ENCODE measurements around the gene GOLGA6L7. TPM values are rescaled to one million over a fixed set of nuclear protein-coding genes. Genes with fewer than 3 reads are reported as not detected.

Gene GOLGA6L7
- total RNA-seq, 1 donor from 2014 or later = not detected

DNA sequence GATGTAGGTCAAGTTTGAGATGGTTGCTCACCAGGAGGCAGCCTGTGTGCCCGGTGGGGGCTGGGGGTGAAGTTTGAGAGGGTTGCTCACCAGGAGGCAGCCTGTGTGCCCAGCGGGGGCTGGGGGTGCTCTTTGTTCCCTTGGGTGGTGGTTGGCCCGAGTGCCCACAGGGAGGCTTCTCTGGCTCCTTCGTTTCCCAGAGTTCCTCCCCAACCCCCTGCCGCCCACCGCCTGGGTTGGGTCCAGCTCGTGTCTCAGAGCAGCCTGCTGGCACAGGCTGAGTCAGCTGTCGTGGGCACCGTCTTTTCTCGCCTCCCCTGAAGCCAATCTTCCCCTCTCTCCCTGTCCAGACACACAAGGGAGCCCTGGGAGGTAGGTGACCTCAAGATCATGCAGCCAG is 40.5 kb upstream of the GOLGA6L7 start:
- TF ChIP-seq, protein P1, sequence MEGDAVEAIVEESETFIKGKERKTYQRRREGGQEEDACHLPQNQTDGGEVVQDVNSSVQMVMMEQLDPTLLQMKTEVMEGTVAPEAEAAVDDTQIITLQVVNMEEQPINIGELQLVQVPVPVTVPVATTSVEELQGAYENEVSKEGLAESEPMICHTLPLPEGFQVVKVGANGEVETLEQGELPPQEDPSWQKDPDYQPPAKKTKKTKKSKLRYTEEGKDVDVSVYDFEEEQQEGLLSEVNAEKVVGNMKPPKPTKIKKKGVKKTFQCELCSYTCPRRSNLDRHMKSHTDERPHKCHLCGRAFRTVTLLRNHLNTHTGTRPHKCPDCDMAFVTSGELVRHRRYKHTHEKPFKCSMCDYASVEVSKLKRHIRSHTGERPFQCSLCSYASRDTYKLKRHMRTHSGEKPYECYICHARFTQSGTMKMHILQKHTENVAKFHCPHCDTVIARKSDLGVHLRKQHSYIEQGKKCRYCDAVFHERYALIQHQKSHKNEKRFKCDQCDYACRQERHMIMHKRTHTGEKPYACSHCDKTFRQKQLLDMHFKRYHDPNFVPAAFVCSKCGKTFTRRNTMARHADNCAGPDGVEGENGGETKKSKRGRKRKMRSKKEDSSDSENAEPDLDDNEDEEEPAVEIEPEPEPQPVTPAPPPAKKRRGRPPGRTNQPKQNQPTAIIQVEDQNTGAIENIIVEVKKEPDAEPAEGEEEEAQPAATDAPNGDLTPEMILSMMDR (IDR thresholded peaks at IDR 0.05) = no peak
- H3K27me3 ChIP-seq = peaks cover 7% of the 10 kb centered on the region
- intact Hi-C loops (cut with DNase I) = no loop called here
- no peaks in the 10 kb centered on the region for H3K9me3 ChIP-seq
- H3K36me3 ChIP-seq = no peaks in the 10 kb centered on the region
- no peak overlapping the region for H3K4me3 ChIP-seq
- no peak for DNase-seq (ENCODE audit: low spot score in 2 of 2)
- H3K27ac ChIP-seq = no peak overlapping the region
- peaks cover 6 to 8% of the 10 kb centered on the region in 2 donors for H3K4me1 ChIP-seq

DNA sequence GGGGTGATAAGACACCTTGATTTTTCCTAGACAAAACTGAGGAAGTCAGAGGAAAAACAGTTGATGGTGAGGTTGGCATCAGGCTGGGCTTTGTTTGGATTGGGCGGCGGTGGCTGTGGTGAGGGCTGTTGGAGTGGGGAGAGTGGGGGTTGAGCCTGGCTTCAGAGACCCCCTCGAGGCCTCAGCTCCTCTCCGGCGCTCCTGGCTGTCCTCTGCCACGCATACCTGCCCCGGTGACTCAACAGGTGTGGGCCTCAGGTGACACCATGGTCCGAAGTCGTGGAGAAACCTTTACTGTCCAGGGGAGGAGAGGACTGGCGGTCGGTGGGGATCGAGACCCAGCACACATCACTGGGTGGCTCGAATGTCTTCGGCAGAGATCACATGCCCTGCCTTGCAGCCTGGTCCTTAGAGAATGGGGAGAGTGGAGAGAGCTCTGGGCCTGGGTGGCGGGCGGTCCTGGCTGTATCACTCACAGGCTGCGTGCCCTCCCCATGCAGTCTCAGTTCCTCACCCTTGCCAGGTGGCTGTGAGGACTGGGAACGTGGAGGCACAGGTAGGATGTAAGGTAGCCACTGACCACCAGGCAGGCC is 40.0 kb upstream of the GOLGA6L7 start:
- TF ChIP-seq, protein P1 (IDR thresholded peaks at IDR 0.05) = no peak
- no peak for DNase-seq (ENCODE audit: low spot score in 2 of 2)

DNA sequence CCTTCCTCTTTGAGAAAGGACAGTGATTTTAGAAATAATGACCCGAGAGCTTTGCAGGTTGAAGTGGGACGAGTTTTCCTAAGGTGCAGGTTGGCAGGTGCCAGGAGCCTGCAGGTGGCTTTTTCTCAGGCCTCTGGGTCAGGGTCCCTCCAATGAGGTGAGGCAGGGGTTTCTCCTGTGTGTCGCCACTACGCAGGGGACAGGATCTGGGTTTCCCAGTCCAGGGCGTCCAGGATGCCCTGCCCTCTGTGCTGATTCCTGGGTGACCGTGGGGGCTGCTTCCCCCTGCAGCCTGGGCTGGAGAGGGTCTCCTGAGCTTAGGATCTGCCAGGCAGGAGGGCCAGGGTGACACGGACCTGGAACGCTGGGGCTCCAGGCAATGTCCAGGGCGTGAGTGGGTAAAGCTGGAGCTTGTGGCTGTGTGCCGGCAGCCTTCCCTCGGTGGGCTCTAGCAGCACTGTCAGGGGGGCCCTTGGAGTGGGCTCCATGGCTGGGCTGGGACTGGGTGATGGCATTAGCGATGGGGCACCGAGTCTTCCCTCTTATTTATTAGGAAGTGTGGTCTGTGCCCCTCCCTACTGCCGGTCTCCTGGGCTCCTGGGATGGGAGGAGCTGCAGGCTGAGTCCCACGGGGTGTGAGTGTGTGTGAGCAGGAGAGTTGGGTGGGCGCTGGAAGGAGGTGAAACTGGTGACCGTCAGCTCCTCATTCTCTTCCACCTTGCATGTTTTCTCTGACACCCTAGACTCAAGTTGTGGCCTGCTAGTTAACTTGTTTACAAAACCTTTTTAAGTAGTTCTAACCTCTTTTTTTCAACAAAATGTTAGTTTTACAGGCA is 39.1 kb upstream of the GOLGA6L7 start:
- Histone ChIP-seq H3K27me3 (peaks cover 7% of the 10 kb centered on the region), H3K36me3 (no peaks in the 10 kb centered on the region), H3K9me3 (no peaks in the 10 kb centered on the region), H3K4me1 (peaks cover 6 to 8% of the 10 kb centered on the region in 2 donors), H3K27ac (no peak overlapping the region), H3K4me3 (no peak overlapping the region)
- TF ChIP-seq, protein P1 (IDR thresholded peaks at IDR 0.05) = no peak
- DNase-seq (ENCODE audit: low spot score in 2 of 2) = no peak
- intact Hi-C loops (cut with DNase I) = no loop called here

More for the DNA sequence above, 40.0 kb upstream of the GOLGA6L7 start:
- Histone ChIP-seq H3K27me3 (peaks cover 7% of the 10 kb centered on the region), H3K36me3 (no peaks in the 10 kb centered on the region), H3K4me1 (peaks cover 6 to 8% of the 10 kb centered on the region in 2 donors), H3K9me3 (no peaks in the 10 kb centered on the region), H3K27ac (no peak overlapping the region), H3K4me3 (no peak overlapping the region)
- intact Hi-C loops (cut with DNase I) = no loop called here

DNA sequence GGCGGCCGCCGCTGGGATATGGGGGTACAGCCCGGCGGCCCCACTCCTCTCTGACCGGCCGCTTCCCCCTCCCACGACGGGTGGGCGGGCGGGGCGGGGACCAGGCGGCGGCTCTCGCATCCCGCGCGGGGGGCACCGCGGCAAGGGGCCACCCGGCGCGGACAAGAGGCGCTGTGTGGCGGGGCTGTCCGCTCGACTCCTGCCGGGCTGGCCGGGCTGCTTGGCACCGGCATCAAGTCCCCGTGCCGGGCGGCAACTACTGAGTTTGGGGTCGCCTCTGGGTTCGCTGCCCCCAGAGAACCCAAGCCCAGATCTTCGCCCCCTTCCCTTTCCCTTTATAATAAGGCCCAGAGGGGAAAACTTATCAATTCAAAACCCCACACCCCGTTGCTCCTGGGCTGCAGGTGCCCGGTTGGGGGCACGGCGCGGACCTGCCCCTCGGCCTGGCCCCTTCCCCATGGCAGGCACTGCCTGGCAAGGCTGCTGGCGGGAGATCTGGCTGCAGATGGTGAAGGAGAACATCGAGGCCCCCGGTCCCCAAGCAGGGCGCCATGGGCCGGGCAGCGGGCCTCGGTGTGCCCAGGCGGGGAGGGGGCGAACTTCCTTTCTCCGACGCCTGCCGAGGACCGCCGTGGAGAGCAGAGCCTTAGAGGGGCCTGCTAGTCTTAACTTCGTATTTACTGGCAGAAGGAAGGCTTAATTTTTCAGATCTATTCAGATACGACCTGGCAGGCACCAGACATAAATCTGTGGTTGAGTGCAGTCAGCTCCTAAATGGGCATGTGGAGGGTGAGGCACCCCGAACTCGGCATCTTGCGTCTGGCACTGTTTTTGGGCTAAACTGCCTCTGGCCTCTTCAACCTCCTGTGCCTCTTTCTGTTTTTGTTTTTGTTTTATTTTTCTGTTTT is 38.2 kb upstream of the GOLGA6L7 start:
- H3K27ac ChIP-seq = no peak overlapping the region
- intact Hi-C loops (cut with DNase I) = no loop called here
- peak overlapping the region; percentile 60 to 63 for H3K4me3 ChIP-seq
- H3K9me3 ChIP-seq = no peaks in the 10 kb centered on the region
- DNase-seq (ENCODE audit: low spot score in 2 of 2) = no peak
- H3K36me3 ChIP-seq = no peaks in the 10 kb centered on the region
- H3K4me1 ChIP-seq = peaks cover 6 to 8% of the 10 kb centered on the region in 2 donors
- TF ChIP-seq, protein P1 (IDR thresholded peaks at IDR 0.05) = no peak
- H3K27me3 ChIP-seq = peaks cover 7% of the 10 kb centered on the region

DNA sequence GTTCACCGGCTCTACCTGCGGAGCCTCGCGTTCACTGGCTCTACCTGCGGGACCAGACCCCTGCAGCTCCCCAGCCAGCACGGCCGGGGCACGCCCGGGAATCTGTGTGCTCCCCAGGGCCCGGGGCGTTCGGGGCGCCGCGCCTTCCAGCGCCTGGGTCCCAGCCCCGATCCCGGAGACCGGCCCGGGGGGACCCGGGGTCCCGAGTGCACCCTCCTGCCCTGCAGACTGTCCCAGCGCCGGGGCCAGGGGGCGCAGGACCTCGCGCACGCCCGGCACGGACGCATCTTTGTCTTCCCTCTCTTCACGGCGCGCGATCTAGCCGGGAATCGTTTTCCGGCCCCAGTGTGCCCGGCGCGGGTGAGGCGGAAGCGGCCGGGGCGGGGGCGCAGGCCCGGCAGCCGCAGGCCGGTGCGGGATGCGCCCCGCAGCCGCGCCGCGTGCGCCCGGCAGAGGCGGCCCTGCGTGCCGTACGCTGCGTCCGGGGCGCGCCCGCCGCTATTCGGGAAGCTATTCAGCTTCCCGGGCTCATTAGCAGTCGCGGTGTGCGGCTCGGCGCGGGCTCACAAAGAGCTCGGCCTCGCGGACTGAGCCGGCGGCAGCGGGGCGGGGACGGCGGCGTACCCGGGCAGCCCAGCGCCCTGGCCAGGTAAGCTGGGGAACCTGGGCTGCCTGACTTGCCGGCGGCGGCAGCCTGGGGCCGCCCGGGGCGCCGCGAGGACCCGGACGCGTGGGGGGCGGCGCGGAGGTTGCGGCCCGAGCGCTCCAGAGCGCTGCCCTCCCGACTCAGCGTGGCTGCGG is 37.4 kb upstream of the GOLGA6L7 start, which contains the start of gene APBA2:
Gene APBA2 (plus strand): TSS at position 345 of the 801 bp plus-strand sequence. CDS start 167,911 bp downstream, outside the sequence.
- TF ChIP-seq, protein P1 (IDR thresholded peaks at IDR 0.05) = no peak
- peaks cover 7% of the 10 kb centered on the region for H3K27me3 ChIP-seq
- H3K9me3 ChIP-seq = no peaks in the 10 kb centered on the region
- intact Hi-C loops (cut with DNase I) = no loop called here
- DNase-seq (ENCODE audit: low spot score in 2 of 2) = no peak
- peaks cover 6 to 8% of the 10 kb centered on the region in 2 donors for H3K4me1 ChIP-seq
- H3K4me3 ChIP-seq = peak within 1 kb of the TSS; percentile 60 to 63
- H3K36me3 ChIP-seq = no peaks in the 10 kb centered on the region
- H3K27ac ChIP-seq = no peak within 1 kb of the TSS

All from ascending aorta (tissue), 2 donors.